Measurements from ENCODE around the gene CSN2.
"Not testable (repeated sequence)": the region's sequence is repeated elsewhere in the genome, so short reads cannot be mapped to it uniquely, and the experiment has no call there.

The CSN2 gene, protein sequence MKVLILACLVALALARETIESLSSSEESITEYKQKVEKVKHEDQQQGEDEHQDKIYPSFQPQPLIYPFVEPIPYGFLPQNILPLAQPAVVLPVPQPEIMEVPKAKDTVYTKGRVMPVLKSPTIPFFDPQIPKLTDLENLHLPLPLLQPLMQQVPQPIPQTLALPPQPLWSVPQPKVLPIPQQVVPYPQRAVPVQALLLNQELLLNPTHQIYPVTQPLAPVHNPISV

DNA sequence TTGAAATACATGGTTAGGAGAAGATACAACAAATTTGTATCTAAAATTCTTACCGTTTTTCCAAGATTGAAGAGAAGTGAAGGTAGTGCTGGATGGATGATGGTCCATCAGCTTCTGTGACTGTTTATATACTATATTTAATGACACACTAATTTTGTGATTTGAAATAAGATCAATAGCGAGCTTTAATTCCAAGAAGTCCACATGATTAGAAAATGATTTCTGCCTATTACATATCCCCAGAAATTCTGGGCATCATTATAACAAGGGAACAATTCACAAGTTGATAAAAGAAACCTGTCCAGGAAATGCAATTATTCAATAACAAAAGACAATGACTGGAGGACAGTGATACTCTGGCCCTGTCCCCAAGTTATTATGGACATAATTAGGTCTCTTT lies at the start of gene CSN2:
Gene CSN2 (minus strand): TSS at position 101 of the 400 bp plus-strand sequence. CDS start 4,733 bp downstream, outside the sequence.
- no peak for DNase-seq

DNA sequence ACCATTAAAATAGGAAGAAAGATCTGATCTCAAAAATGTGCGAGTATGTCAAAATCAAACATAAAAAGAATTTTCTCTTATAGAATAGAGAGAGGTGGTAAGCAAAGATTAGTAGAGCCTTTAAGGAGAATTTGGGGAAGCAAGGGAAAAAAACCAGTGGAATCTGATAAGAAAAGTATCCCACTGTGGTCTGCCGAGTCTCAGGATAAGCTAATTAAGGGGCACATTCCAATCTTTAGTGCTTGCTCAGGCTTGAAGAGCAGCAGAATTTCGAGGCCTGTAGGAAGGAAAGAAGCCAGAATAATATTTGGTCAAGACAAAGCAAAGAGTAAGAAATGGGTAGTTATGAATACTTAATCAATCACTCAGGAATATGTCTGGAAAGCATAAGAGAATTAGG lies 43.2 kb upstream of the CSN2 start:
- no peak for DNase-seq

DNA sequence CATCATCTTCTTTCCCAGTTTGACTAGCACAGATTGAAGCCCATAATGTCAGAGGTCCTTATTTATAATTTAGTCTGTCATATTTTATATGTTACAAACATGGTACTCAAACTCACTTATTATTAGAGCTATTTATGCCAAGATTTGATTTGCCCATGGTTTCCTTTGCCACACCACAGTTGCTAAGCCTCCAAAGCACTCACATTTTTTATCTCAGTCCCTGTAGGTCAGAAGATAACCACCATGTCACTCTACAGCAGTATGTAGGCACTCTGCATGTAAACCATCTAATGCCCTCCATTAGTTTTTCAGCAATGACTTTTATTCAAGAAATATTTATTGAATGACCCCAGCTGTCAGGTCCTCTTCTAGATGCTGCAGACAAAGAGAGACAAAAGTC lies 37.0 kb upstream of the CSN2 start:
- DNase-seq: no peak

DNA sequence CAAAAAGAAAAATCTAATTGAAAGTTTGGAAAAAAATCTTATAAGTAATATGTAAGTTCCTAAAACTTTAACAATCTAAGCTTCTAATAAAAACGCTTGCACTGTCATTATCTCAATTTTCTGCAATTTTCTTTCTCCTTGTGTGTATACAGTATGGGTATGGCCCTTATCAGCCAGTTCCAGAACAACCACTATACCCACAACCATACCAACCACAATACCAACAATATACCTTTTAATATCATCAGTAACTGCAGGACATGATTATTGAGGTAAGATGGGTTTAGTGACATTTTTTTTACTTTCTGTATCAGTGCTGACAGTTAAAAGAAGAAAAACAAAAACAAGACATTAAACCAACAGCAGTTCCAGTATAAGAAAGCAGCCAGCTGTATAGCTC lies 35.2 kb upstream of the CSN2 start:
- no peak for DNase-seq

DNA sequence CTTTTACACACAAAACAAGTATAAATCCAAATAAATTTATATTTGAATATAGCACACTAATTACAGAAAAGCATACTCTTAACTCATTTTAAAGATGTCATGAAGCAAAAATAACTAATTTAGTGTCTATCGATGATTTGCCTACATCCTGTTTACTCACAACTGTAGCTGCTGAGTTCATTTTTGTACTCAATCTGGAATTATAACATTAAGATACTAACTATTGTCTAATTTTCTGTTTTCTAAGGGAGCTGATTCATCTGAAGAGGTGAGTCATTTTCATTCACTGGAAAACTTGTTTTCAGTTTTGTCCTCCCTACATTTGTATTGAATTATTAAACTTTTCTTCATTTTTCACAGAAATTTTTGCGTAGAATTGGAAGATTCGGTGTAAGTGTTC lies 33.9 kb upstream of the CSN2 start:
- no peak for DNase-seq

DNA sequence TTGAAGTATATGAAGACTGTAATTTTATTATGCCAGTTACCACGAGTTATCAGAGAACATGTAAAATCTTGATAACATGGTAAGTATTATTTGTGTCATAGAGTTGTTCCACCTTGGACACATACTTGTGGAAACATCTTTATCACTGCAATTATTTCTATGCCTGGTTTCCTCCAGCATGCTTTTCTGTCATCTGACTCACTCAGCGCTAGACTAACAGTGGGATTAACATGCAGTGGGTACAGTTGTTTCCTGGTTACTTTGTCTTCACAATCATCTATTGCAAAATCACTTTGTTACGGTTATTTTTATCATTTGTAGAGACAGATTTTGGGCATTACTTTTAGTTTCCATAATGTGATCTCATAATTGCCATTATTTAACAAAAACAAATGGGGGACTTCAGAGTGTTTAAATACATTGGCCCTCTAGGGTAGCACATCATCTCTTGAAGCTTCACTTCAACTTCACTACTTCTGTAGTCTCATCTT lies 30.0 kb upstream of the CSN2 start, which contains the start of gene STATH:
Gene STATH (plus strand): TSS at position 441 of the 491 bp plus-strand sequence. CDS start 2,472 bp downstream, outside the sequence.
- no peak for DNase-seq

DNA sequence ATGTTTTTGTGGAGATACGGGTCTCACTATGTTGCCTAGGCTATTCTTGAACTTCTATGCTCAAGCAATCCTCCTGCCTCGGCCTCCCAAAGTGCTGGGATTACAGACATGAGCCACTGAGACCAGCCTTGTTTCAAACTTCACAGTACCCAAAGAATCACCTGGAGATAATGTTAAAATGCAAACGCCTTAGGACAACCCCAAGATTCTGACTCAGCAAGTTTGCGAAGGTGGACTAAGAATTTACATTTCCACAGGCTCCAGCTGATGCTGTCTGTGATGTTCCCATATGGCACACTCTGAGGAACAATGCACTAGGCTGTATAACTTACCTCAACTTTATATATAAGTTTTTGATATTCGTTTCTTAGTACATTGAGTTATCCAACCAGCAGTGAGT lies 29.3 kb upstream of the CSN2 start:
- DNase-seq: no peak

DNA sequence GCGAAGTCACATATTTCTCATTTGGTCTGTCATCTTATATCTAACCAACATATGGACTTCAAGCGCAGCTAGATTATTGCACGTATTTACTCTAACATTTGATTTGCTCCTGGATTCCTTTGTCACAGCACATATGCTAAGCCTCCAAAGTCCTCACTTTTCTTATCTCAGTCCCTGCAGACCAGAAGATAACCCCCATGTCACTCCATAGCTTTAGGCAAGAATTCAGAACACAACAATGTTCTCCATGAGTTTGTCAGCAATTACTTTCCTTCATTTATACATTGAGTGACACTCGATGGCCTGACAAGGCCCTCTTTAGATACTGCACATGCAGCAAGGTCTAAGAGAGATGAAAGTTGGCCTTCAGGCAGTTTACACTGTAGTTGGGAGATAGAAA lies 25.5 kb upstream of the CSN2 start:
- DNase-seq: no peak

DNA sequence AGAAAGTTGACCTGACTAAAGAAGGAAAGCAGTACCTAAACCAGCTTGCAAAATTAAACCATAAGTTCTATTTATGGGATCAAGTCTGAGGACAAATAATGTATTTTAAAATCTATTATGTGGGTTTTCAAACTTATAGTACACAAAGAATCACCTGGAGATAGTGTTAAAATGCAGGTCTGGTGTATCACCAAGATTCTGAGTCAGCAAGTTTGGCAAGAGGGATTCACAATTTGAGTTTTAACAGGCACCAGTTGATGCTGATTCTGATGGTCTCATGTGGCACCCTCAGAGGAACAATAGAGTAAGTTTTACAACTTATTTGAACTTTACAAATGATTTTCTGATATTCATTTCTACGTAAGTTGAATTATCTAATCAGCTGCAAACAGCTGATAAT lies 21.1 kb upstream of the CSN2 start:
- DNase-seq: no peak

DNA sequence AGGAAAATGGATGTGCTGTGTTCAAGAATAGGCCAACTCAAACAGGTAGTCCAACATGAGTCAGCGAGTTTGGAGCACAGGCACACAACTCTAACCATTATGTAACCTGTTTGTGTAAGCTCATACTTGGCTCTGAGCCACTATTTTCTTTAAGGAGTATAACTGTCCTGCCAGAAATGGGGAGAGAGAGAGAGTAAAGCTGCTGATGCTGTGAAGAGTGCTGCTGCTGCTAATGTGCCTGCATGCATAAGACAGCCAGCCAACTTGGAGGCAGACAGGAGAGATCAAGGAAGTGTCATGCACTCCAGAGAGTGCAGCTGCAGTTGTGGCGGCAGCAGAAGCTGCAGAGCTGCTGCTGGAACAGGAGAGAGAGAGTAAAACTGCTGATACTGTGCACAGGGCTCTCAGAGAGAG lies 18.5 kb upstream of the CSN2 start:
- DNase-seq: no peak

DNA sequence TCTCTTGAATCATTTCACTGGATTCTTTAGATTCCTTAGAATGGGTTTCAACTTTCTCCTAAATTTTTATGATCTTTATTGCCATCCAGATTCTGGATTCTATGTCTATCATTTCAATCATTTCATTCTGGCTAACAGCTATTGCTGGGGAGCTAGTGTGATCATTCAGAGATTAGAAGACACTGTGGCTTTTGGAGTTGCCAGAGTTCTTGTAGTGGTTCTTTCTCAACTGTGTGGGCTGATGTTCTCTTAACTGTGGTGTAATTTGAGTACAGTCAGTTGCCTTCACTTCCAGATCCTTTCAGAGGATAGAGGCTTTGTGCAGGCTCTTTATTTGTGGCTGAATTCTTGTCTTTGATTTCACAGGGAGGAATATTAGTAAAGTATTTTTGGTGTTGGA lies 12.1 kb upstream of the CSN2 start:
- DNase-seq: no peak

DNA sequence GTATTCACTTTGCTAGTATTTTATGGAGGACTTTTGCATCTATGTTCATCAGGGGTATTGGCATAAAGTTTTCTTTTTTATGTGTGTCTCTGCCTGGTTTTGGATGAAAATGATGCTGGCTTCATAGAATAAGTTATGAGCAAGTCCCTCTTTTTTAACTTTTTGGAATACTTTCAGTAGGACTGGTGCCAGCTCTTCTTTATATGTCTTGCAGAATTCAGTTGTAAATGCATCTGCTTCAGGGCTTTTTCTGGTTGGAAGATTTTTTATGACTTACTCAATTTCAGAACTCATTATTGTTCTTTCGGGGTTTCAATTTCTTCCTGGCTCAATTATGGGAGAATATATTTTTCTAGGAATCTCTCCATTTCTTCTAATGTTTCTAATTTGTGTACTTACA lies 9.1 kb upstream of the CSN2 start:
- no peak for DNase-seq

DNA sequence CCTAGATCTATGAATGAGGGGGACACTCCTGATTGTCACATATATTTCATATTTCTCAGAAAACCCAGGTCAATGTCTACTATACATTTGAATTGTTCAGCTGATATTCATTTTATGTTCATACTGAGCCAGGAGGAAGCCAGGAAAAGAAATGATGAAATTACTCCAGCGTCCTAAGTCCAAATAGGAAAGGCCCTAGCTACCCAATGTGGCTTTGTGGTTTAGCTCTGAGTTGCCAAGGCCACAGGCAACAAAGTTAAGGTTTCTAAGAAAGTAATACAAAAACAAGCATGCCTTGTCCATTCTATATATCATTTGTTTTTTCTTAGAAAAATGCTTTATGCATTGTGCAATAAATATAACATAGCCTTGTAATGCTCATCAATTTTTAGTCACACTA lies 4.5 kb upstream of the CSN2 start:
- DNase-seq: no peak

DNA sequence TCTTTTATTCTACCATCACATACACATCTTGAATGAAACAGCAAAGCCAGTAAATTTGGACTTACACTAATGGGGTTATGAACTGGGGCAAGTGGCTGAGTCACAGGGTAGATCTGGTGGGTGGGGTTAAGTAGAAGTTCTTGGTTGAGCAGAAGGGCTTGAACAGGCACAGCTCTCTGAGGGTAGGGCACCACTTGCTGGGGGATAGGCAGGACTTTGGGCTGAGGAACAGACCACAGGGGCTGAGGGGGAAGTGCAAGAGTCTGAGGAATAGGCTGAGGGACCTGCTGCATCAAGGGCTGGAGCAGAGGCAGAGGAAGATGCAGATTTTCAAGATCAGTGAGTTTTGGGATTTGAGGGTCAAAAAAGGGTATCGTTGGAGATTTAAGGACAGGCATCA lies 8.3 kb downstream of the CSN2 start:
- DNase-seq: no peak

DNA sequence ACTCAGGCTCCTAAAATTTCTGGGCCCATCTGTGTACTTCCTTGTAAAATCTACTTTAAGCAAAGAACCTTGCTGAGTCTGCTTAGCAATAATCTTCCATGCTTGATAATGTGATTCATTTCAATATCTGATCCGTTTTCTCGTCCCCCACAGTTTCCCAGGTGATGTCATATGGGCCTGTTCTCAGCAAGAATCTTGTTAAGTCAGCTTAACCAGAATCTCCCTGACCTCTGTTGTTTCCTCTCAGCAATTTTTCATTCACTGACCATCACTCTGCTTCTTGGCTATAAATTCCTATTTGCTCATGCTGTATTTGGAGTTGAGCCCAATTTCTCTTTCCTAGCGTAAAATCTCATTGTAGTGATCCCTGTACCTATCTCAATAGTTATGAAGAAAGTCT lies 13.9 kb downstream of the CSN2 start:
- no peak for DNase-seq

DNA sequence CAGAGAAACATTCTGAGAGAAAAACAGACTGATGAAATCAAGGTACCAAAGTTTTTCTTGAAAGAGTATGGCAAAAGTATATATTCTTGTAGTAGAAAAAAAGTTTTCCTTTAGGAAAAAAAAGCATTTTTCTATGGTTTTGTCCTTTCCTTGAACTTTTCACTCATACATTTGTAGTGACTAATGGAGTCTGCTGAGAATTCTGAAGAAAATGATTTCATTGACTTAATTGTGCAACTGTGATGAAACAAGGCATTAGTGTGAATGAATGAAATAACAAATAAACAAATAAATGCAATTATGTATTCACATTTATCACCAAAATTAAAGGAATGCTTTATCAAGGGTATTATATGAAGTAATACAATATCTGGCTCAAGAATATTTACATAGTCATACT lies 29.0 kb downstream of the CSN2 start:
- DNase-seq: no peak

DNA sequence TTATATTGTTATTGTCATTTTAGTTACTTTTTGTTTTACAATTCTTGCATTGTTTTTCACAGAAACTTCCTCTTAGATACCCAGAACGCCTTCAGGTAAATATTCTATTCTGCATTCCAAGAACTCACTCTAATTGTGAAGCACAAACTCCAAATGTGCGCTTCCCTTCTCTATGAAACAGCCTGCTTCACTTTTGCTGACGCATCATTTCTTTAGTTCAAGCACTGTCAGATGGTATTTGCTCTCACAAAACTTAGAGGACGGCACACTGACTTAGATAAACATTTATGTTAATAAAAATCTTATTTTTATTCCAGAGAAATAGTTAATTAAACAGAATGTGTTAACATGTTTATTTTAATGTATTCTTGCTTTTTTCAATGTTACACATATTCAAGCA lies 31.4 kb downstream of the CSN2 start:
- no peak for DNase-seq

DNA sequence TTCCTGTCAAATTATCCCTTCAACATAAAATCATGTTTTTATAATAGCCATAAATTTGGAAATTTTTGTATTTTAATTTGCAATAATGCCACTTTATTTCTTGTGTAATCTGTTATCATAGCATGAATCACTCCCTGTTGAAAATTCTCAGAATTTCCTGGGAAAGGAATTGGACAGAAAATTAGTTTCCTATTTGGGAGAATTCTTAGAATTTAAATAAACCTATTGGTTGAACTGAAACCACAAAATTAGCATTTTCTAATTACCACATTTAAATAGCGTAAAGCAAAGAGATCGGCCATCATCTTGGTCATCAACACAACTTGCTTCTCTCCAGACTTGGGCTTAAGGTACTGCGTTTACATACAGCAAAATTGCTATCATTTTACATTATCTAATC lies 34.8 kb downstream of the CSN2 start, which contains the start of gene CSN1S1:
Gene CSN1S1 (plus strand): TSS at position 301 of the 400 bp plus-strand sequence. CDS start 1,488 bp downstream, outside the sequence.
- DNase-seq: no peak

DNA sequence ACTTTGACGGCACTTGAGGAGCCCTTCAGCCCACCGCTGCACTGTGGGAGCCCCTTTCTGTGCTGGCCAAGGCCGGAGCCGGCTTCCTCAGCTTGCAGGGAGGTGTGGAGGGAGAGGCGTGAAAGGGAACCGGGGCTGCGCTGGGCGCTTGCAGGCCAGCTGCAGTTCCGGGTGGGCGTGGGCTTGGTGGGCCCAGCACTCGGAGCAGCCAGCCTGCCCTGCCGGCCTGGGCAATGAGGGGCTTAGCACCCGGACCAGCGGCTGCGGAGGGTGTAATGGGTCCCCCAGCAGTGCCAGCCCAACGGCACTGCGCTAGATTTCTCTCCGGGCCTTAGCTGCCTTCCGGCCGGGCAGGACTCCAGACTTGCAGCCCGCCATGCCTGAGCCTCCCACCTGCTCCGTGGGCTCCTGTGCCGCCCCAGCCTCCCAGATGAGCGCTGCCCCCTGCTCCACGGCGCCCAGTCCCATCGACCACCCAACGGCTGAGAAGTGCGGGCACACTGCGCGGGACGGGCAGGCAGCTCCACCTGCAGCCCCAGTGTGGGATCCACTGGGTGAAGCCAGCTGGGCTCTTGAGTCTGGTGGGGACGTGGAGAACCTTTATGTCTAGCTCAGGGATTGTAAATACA lies 41.6 kb downstream of the CSN2 start:
- DNase-seq: not testable (repeated sequence)

DNA sequence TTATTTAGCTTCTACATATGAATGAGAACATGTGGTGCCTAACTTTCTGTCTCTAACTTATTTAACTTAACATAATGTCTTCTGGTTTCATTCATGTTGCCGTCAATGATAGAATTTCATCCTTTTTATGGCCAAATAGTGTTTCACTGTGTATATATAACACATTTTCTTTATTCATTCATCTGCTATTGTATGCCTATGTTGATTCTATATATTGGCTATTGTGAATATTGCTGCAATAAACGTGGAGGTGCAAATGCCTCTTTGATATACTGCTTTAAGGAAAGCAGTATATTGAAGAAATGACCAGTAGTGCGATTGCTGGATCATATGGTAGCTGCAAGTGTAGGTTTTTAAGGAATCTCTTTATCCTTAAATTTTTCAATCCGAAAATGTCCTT lies 44.7 kb downstream of the CSN2 start:
- DNase-seq: no peak

DNA sequence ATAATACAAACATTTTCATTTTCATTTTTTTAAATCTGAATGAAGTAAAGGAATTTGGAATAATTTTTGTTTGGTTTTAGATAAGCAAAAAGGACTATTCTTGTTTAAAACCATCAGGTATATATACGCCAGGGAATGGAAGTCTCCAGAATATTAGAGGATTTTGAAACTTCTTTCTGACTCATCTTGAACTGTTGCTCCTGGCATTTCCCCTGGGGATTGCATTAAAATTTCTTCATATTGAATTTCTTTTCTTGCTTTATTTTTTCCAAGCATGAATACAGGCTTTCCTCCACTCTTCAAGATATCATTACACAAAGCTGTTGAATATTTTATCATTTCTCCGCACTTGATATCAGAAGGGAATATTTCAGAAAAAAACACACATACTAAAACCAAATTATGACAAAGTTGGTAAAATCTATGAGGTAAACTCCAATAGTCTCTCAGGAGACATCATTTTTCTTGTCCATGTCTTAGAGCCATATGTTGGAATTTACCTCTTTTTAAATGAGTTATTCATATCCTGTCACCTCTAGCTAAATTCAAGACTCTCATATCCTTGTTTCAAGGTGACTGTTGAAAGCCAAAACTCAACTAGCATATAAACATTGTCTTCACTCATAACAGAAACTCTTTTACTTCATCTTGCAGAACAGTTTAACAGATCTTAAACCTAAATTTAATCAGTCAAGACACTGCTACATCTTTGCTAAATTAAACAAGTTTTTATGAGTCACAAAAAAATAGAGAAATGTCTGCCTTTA lies 55.3 kb downstream of the CSN2 start:
- no peak for DNase-seq

DNA sequence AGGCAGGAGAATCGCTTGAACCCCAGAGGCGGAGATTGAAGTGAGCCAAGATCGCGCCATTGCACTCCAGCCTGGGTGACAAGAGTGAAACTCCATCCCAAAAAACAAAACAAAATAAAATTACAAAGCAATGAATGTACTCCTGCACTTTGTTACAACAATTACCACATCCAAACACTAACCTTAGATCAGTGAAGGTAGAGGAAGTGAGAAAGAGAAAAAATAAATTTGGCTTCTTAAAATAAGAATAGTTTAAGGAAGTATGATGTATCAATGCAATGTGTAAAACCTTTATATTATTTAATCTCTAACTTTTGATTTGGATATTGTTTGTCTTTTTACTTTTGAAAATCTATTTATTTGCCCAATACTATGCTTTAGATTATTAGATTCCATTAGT lies 56.3 kb downstream of the CSN2 start:
- DNase-seq: no peak

DNA sequence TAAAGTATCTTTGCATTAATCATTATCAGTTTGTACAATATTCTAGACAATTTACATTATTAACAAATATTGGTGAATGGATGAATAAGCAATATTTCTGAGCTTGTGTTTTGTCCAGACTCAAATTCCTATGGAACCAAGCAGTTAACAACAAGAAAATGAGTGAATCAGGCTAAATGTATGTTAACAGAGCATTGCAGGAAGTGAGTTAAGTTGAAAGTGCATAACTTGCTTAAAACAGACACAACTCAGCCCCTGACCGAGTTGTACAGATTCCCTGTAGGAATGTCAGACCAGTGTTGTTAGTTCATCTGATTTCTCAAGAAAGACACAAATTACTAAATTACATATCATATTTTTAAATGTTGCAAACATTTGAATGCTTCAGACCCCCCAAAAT lies 58.4 kb downstream of the CSN2 start:
- no peak for DNase-seq
